SJSA1 (cell line): ENCODE measurements around the gene PPP1R1A. TPM values are rescaled to one million over a fixed set of nuclear protein-coding genes. Genes with fewer than 3 reads are reported as not detected.
A peak's percentile ranks its signal among the peaks of the same experiment; 100 is the strongest.

ENCODE experiments used
- DNase-seq, 2 experiments: peaks; one replicate each; pipeline ENCODE4 v3.0.0-alpha.2; 2015 to 2020; ENCODE audit warnings: low spot score in 2 of 2, low read depth in 1 of 2
- H3K27ac ChIP-seq: fragments of 250-450 bp; sonication (Bioruptor Pico); 2 replicates; pipeline ENCODE4 v1.5.1; 2020; ENCODE audit warnings: mild to moderate bottlenecking, moderate library complexity
- H3K27me3 ChIP-seq: fragments of 250-450 bp; sonication (Bioruptor Pico); replicated peaks from 2 replicates; pipeline ENCODE4 v1.5.1; 2020; ENCODE audit warnings: mild to moderate bottlenecking, moderate library complexity
- H3K36me3 ChIP-seq: fragments of 250-450 bp; sonication (Bioruptor Pico); 2 replicates; pipeline ENCODE4 v1.5.1; 2020; ENCODE audit warnings: mild to moderate bottlenecking
- H3K4me1 ChIP-seq: fragments of 250-450 bp; sonication (Bioruptor Pico); replicated peaks from 2 replicates; pipeline ENCODE4 v1.6.1; 2021; ENCODE audit warnings: mild to moderate bottlenecking
- H3K4me3 ChIP-seq: fragments of 250-450 bp; sonication (Bioruptor Pico); 2 replicates; pipeline ENCODE4 v1.5.1; 2020; ENCODE audit warnings: mild to moderate bottlenecking
- H3K9me3 ChIP-seq: fragments of 250-450 bp; sonication (Bioruptor Pico); replicated peaks from 2 replicates; pipeline ENCODE4 v1.5.1; 2020; ENCODE audit warnings: mild to moderate bottlenecking
- total RNA-seq: library from RNA; depleted of rRNA; stranded (reverse); fragments of >200 nt; shearing (Covaris generic); gene quantifications from 2 replicates; pipeline ENCODE4 v1.2.3, GENCODE V29; 2014

PPP1R1A gene
- total RNA-seq, 1 experiment from 2014 or later = not detected

- H3K27me3 ChIP-seq = peaks cover 24% of the 10 kb centered on the region
- DNase-seq = no peak
Observed at GRCh38 chr12:54558759-54559158, 29.7 kb downstream of the PPP1R1A start.

GRCh38 chr12:54558311-54558710 lies 30.1 kb downstream of the PPP1R1A start:
- H3K4me1 ChIP-seq = no peaks in the 10 kb centered on the region
- no peak for DNase-seq
- no peak overlapping the region for H3K27ac ChIP-seq
- no peaks in the 10 kb centered on the region for H3K9me3 ChIP-seq
- no peaks in the 10 kb centered on the region for H3K36me3 ChIP-seq
- H3K27me3 ChIP-seq = peaks cover 25% of the 10 kb centered on the region
- no peak overlapping the region for H3K4me3 ChIP-seq

More at GRCh38 chr12:54558759-54559158, 29.7 kb downstream of the PPP1R1A start:
- no peak overlapping the region for H3K4me3 ChIP-seq
- H3K27ac ChIP-seq = no peak overlapping the region
- no peaks in the 10 kb centered on the region for H3K9me3 ChIP-seq
- no peaks in the 10 kb centered on the region for H3K4me1 ChIP-seq
- H3K36me3 ChIP-seq = no peaks in the 10 kb centered on the region

DNA sequence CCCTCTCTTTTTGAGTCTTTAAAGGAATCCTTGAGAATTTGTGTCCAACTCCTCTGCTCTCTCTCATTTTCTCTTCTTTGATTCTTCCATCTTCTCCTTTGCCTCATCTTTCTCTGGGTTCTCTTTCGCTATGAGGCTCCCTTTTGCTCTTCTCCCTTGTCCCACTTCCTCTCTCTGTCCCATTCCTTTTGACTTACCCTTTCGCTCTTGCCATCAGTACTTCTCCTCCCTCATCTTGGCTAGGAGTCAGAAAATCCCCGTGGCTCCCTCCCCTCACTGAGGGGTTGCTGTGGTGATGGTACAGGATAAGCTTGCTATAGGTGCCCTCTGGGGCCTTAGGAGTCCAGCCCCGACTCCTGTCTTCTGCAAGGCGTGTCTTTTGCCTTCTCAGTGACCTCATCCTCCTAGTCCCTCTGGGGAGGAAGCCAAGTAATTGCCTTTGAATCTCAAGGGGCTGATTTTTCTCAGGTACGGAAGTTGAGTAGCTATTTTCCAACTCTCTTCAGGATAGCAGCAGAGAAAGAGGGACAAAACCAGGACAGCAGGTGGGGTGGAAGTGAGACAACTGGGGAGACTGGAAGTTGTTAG lies 32.7 kb downstream of the PPP1R1A start:
- H3K9me3 ChIP-seq = no peaks in the 10 kb centered on the region
- no peaks in the 10 kb centered on the region for H3K36me3 ChIP-seq
- DNase-seq = no peak
- no peaks in the 10 kb centered on the region for H3K4me1 ChIP-seq
- no peak overlapping the region for H3K27ac ChIP-seq
- peaks cover 34% of the 10 kb centered on the region for H3K27me3 ChIP-seq
- no peak overlapping the region for H3K4me3 ChIP-seq

DNA sequence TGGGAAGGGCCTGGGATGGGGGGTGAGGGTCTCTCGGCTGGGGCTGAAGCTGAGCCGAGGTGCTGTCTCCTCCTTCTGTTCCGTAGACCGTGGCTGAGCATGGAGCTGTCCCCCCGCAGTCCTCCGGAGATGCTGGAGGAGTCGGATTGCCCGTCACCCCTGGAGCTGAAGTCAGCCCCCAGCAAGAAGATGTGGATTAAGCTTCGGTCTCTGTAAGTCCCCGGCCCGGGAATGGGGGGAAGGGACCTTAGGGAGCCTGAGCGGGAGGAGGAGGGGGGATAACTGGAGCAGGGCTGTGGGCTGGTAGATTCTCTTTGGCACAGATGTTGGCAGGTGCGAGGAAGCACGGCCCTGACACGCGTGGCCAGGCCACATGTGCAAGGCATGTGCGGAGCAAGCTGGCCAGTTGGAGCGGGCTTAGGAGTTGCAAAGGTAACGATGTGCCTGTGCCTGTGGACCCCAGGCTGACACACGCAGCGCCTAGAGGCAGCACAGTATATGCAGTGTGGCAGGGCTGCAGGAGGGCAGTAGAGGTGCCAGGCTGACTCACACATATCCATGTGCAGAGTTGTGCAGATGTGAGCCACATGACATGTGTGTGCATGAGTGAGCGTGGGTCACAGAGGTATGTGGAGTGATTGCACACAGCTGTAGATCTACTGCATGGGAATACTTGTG lies 38.5 kb downstream of the PPP1R1A start:
- Histone ChIP-seq H3K4me1 (peaks cover 9% of the 10 kb centered on the region; the same call in 1 of the 2 replicates), H3K27ac (no peak overlapping the region), H3K27me3 (peaks cover 72% of the 10 kb centered on the region), H3K9me3 (no peaks in the 10 kb centered on the region), H3K4me3 (0 out of 2 replicates have a peak overlapping the region, but pooled peaks have one; percentile 8), H3K36me3 (no peaks in the 10 kb centered on the region)
- DNase-seq = no peak

DNA sequence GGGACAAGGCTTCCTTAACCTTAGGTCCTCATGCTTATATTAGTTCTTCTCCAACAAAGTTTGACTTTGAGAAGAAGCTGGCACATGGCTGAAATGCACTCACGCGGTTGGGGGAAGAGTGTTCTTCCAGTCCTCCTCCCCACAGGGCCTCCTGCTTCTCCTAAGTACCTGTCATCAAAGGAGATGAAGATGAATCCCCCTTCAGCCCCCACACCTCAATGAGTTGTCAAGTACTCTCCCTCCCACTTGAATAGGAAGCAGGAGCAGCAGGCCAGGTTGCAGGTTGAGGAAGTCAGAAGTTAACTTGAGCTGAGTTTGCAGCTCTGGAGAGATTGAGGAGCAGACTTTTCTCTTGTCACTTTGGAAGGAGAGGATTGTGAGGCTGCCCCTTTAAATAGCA lies 41.9 kb downstream of the PPP1R1A start:
- H3K9me3 ChIP-seq = no peaks in the 10 kb centered on the region
- DNase-seq = no peak
- no peak overlapping the region for H3K4me3 ChIP-seq
- H3K27ac ChIP-seq = no peak overlapping the region
- peaks cover 9% of the 10 kb centered on the region; the same call in 1 of the 2 replicates for H3K4me1 ChIP-seq
- H3K36me3 ChIP-seq = no peaks in the 10 kb centered on the region
- H3K27me3 ChIP-seq = peaks cover 75% of the 10 kb centered on the region

GRCh38 chr12:54544743-54545142 lies 43.7 kb downstream of the PPP1R1A start:
- Histone ChIP-seq H3K36me3 (no peaks in the 10 kb centered on the region), H3K27me3 (peaks cover 68% of the 10 kb centered on the region)

DNA sequence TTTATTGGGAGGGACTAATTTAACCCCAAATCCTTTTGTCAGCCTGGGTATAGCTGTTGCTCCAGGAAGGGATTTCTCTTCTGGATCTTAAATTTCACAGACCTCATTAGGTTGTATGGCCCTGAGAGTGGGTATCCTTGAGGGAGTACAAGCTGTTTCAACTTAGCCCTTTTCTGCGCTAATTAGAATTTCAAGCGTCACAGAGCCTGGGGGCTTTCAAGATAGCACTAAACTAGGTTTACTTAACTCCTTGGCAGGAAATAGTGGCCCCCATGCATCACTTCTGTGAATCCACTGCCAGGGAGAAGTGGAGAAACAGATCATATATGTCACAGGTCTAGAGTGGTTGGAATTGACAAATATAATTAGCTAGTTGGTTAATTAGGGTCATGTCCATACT lies 44.9 kb downstream of the PPP1R1A start:
- Histone ChIP-seq H3K4me3 (no peak overlapping the region), H3K4me1 (no peaks in the 10 kb centered on the region), H3K27me3 (peaks cover 56% of the 10 kb centered on the region), H3K36me3 (no peaks in the 10 kb centered on the region), H3K9me3 (no peaks in the 10 kb centered on the region), H3K27ac (no peak overlapping the region)
- no peak for DNase-seq

More at GRCh38 chr12:54544743-54545142, 43.7 kb downstream of the PPP1R1A start:
- Histone ChIP-seq H3K27ac (no peak overlapping the region), H3K9me3 (no peaks in the 10 kb centered on the region), H3K4me1 (peaks cover 6% of the 10 kb centered on the region; the same call in 1 of the 2 replicates), H3K4me3 (no peak overlapping the region)
- DNase-seq = no peak

DNA sequence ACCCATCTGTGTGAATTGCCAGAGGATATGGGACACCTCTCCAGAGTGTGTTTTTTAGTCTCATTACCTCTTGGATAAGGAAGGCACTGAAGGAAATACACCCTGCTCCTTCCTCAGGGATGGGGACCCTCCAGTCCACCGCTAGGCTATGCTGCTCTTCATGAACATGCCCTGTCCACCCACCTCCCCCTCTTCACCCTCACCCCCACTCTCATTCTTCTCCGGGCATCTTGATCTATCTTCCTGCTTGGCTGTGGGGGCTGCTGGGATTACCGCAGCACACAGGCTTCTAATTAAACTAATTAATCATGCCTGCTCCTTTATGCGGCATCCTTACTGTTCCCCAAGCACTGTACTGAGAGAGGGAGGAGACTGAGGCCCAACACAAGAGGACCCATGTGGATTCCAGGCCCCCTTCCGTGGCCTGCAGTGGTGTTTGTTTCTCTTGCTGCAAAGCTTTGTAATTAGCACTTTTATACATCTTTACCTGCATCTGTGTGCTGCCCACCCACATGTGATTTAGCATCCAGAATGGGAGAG lies 46.6 kb downstream of the PPP1R1A start:
- no peaks in the 10 kb centered on the region for H3K9me3 ChIP-seq
- no peaks in the 10 kb centered on the region for H3K36me3 ChIP-seq
- no peak overlapping the region for H3K27ac ChIP-seq
- no peak for DNase-seq
- H3K4me3 ChIP-seq = no peak overlapping the region
- no peaks in the 10 kb centered on the region for H3K4me1 ChIP-seq
- H3K27me3 ChIP-seq = peaks cover 42% of the 10 kb centered on the region

- no peak for DNase-seq
Observed at GRCh38 chr12:54538136-54538700, 50.2 kb downstream of the PPP1R1A start.

GRCh38 chr12:54535474-54535873 lies 53.0 kb downstream of the PPP1R1A start:
- DNase-seq = no peak

More at GRCh38 chr12:54538136-54538700, 50.2 kb downstream of the PPP1R1A start:
- no peaks in the 10 kb centered on the region for H3K36me3 ChIP-seq
- no peaks in the 10 kb centered on the region for H3K9me3 ChIP-seq
- no peak overlapping the region for H3K27ac ChIP-seq
- H3K4me3 ChIP-seq = no peak overlapping the region
- H3K4me1 ChIP-seq = no peaks in the 10 kb centered on the region
- peaks cover 34% of the 10 kb centered on the region for H3K27me3 ChIP-seq

GRCh38 chr12:54529581-54529980 lies 58.9 kb downstream of the PPP1R1A start:
- no peak overlapping the region for H3K4me3 ChIP-seq
- H3K27ac ChIP-seq = no peak overlapping the region
- no peaks in the 10 kb centered on the region for H3K36me3 ChIP-seq
- DNase-seq = no peak
- no peaks in the 10 kb centered on the region for H3K9me3 ChIP-seq
- peaks cover 25% of the 10 kb centered on the region for H3K27me3 ChIP-seq
- no peaks in the 10 kb centered on the region for H3K4me1 ChIP-seq

More at GRCh38 chr12:54535474-54535873, 53.0 kb downstream of the PPP1R1A start:
- H3K36me3 ChIP-seq = no peaks in the 10 kb centered on the region
- H3K4me3 ChIP-seq = no peak overlapping the region
- no peaks in the 10 kb centered on the region for H3K9me3 ChIP-seq
- H3K4me1 ChIP-seq = no peaks in the 10 kb centered on the region
- H3K27ac ChIP-seq = no peak overlapping the region
- H3K27me3 ChIP-seq = peaks cover 36% of the 10 kb centered on the region
